ENCODE data around the gene KCNJ12.
"Not testable (repeated sequence)": the region's sequence is repeated elsewhere in the genome, so short reads cannot be mapped to it uniquely, and the experiment has no call there.

The KCNJ12 gene

GRCh38 chr17:21454441-21454840, 78.3 kb downstream of the KCNJ12 start:
- DNase-seq = no peak

- DNase-seq = no peak
These were observed 79.6 kb downstream of the KCNJ12 start for GRCh38 chr17:21455761-21456160.

- DNase-seq = not testable (repeated sequence)
These were observed 80.3 kb downstream of the KCNJ12 start for GRCh38 chr17:21456449-21456848.

DNA sequence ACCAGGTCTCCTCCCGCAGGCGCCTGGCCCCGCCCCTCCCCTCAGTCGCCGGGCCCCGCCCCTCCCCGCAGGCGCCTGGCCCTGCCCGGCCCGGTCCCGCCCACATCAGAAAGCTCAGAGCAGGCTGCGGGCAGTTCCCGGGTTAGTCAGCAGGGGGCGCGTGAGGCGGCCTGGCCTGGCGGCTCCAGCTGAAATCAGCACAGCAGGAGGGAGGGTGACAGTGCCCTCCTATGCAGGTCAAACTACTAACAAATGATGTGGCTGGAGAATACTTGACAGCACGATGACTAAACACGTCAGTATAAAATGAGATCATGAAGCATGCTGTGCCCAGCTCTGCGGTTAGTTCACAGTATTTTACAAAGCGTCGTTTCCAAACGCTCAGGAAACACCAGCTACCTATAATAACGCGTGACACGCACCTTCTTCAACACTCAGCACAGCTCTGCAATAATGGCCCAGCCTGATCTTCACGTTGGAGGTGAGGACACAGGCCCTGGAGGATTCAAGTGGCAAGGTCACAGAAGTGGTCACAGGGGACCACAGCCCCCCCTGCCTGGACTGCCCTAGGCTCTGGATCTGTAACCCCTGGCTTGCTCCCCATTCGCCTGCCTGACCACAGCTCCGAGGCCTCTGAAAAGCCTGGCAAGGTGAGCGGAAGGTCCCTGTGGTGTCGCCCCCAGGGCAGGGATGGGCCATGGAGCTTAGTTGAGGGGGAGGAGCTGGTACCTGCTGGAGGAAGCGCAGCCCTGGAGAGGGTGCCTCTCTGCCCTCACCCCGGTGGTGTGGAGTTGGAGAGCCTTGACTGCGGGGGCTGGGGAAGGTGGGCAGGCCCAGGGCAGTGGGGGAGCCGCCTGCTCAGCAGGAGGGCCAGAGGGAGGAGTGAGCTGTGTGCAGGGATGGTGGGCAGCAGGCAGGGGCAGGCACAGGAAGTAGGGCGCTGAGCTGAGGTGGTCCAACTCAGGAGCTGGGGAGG, 81.2 kb downstream of the KCNJ12 start:
- DNase-seq = peak; percentile 91

GRCh38 chr17:21458054-21458453, 81.9 kb downstream of the KCNJ12 start:
- no peak for DNase-seq

DNA sequence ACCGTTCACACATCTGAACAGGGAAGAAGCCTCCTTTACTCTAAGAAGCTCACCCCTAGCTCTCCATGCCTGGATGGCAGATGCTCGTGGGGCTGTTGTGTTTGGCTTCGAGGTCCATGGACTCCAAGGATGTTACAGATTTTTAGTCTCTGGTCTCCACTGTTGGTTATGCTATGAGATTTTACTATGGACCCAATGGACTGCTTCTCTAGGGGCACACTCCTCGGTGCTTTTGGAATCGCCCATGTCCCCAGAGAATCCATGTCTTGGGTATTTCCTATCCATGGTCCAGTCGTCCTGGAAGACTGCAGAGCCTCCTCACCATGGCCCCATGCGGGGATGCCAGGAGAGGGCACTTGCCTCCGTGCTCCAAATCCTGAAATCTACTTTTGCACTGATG, 83.4 kb downstream of the KCNJ12 start:
- no peak for DNase-seq

DNA sequence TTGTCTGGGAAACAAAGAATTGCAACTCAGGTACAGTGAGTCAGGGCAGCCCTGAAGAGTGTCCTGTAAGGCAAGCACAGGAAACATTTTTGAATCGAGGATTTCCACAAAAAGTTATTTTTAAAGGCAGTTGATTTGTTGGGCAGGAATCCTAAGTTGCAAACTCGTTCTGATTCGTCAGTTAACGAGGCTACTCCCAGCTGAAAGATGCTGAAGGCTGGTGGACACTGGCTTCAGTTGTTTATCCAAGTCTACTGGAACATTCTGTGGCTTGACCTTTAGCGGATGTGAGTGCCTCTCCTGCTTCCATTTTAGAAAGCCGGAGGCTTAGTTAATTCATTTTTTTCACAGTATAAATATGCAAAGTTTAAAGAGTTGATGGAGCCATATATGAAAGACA, 84.2 kb downstream of the KCNJ12 start:
- no peak for DNase-seq

- DNase-seq = no peak
These were observed 86.1 kb downstream of the KCNJ12 start for GRCh38 chr17:21462237-21462636.

DNA sequence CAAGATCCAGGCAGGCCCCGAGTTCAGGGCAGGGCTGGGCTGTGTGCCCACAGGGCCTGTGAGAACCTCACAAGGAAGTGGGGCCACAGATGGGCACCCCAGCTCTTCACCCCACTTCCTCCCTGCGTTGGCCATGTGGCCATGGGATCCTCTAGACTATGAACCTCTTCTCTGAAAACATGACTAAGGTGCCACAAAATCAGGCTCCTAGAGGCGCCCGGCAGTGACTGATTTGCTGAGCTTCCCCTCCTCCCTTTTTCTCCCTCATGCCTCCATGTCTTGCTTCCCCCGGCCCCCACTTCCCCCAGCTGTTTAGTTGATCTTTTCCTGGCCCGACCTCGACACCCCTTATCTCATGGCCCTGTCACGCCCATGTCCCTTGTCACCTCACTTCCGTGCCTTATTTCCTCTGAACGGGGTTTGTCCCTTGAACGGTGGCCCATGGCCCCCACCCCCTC, 87.1 kb downstream of the KCNJ12 start:
- no peak for DNase-seq

DNA sequence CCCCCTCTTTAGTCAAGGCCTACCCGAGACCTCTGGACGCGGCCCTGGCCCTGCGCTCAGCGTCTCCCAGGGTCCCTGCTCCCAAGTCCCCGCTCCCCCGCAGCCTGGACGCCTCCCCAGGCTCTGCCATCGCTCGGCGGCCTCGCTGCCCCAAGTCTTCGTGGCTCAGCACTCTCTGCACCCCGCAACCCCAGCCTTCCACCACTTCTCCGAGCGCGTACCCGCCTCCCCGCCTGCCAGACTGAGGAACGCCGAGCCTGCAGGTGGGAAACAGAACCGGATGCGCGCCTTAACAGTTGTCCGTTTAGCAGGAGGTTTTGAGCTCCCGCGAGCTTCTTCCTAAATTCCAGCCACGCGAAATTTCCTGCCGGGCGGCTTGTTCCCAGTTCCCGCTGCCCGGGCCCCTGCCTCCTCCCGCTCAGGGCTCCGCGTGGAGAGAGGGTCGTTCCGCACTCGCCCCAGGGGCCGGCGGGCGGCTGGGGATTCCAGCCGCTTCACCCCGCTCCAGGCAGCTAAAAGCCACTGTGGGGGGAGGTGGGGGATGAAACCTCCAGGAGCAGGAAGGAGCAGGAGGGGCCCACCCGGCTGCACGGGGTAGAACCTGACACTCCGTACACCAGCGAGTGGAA, 87.7 kb downstream of the KCNJ12 start:
- no peak for DNase-seq

DNA sequence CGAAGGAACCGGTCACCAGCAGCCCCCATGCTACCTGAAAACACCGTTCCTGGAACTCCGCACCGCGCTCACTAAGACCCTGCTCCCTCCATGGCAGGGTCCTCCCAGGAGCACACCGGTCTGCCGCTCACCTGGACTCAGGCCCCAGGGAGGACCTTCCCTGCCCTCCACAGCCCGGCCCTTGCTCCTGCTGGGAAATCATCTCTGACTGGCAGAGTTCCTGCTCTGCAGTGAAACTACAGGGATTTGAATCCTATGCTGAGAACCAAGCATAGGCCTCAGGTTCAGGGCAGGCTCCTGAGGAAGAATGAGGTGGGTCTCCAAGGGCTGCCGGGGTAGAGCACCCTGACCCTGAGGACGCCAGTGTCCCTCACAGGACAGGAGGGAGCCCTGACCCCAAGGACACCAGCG, 88.5 kb downstream of the KCNJ12 start:
- DNase-seq = no peak

DNA sequence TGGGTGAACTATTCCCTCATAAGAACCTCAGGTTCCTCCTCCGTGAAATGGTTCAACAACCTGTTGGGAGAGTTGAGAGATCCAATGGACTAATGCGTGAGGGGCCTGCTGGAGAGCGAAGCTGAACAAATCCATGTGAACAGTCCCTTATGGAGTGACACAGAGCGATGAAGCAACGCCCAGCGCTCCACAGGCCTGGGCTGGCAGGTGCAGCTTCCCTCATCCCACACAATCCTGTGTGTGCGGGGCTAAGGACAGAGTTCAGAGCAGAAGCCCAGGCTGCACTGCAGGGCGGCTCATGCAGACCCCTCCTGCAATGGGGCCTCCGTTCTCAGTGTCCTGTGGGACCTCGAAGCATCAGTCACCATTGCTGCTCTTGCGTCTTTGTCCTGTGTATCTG, 90.4 kb downstream of the KCNJ12 start:
- DNase-seq = no peak

DNA sequence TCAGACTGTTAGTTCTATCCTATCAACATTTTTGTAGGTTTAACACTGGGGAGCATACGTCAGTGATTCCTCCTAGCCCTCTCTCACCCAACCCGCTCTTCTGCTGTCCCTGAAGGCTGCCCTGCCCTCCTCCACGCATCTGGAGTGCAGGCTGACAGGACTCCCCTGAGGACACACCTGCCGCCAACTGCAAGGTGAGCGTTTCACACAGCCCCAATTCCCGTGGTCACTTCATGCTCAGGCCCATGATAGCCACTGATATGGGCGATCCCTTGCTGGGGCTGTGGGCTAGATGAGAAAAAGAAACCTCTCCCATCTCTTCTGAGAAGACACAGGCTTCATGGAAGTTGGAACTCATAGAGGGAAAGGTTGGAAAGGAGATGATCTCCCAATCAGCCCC, 91.0 kb downstream of the KCNJ12 start:
- DNase-seq = no peak

GRCh38 chr17:21467739-21468490, 91.8 kb downstream of the KCNJ12 start:
- no peak for DNase-seq

All from fibroblast of skin of right biceps (primary cell).